ENCODE data around the gene GALNT2.

GALNT2 gene

DNA sequence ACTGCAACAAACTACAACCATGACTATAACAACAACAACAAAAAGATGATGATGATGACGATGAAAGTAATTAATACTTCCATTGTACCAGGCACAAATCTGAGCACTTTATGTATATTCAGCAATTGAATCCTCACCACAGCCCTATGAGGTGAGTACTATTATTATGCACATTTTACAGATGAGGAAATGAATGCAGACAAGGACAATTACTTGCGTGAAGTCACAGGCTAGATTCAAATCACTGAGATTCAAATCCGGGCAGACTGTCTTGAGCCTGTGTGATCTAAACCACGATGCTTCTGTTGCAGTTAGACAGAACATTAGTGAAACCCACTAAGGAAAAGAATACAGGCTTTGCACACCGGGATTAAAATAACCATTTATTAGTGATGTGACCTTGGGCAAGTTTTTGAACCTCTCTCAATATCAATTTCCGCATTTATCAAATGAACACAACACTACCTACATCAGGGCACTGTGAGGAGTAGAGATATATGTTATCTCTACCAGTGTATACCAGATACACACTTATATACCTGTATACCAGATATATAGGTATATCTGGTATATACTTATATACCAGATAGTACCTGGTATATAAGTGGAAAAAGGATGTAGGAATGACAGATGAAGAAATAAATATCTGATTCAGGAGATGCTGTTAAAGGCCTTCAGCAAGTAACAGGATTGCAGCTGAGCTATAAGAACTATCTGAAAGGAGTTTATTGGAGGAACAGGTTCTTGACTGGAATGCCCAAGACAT lies 34.3 kb upstream of the GALNT2 start:
- H3K27me3 ChIP-seq (replicated peaks), result no peaks in the 10 kb centered on the region
- no peak for DNase-seq
- no peak overlapping the region for H3K27ac ChIP-seq
- TF ChIP-seq, protein P1, sequence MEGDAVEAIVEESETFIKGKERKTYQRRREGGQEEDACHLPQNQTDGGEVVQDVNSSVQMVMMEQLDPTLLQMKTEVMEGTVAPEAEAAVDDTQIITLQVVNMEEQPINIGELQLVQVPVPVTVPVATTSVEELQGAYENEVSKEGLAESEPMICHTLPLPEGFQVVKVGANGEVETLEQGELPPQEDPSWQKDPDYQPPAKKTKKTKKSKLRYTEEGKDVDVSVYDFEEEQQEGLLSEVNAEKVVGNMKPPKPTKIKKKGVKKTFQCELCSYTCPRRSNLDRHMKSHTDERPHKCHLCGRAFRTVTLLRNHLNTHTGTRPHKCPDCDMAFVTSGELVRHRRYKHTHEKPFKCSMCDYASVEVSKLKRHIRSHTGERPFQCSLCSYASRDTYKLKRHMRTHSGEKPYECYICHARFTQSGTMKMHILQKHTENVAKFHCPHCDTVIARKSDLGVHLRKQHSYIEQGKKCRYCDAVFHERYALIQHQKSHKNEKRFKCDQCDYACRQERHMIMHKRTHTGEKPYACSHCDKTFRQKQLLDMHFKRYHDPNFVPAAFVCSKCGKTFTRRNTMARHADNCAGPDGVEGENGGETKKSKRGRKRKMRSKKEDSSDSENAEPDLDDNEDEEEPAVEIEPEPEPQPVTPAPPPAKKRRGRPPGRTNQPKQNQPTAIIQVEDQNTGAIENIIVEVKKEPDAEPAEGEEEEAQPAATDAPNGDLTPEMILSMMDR (IDR thresholded peaks at IDR 0.05; ENCODE audit: low read depth, low read length, missing control alignments), result no peak
- H3K36me3 ChIP-seq (replicated peaks), result no peaks in the 10 kb centered on the region
- in situ Hi-C loops (cut with HindIII; ENCODE audit: low pct_ligation_motif_present, low sequenced_read_pairs), result no loop called here
- no peak overlapping the region for H3K4me3 ChIP-seq (ENCODE audit: low read depth, low read length)

DNA sequence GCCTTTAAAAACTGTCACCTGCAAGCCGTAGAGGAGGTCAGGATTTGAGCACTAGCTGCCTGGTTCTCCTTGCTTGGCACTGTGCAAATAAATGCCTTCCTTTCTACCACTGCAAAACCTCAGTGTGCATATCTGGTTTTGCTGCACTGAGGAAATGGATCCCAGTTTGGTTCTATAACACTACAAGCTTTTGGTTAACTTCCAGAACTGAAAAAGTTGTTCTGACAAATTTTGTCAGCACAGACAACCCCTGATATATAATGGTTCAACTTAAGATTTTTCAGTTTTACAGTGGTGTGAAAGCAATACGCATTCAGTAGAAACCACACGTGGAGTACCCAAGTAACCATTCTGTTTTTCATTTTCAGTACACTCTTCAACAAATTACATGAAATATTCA lies 29.8 kb upstream of the GALNT2 start:
- Histone ChIP-seq H3K27me3 (replicated peaks) (no peaks in the 10 kb centered on the region), H3K27ac (no peak overlapping the region), H3K36me3 (replicated peaks) (no peaks in the 10 kb centered on the region), H3K4me3 (ENCODE audit: low read depth, low read length) (no peak overlapping the region)
- in situ Hi-C loops (cut with HindIII; ENCODE audit: low pct_ligation_motif_present, low sequenced_read_pairs), result no loop called here
- TF ChIP-seq, protein P1 (IDR thresholded peaks at IDR 0.05; ENCODE audit: low read depth, low read length, missing control alignments), result no peak
- no peak for DNase-seq

DNA sequence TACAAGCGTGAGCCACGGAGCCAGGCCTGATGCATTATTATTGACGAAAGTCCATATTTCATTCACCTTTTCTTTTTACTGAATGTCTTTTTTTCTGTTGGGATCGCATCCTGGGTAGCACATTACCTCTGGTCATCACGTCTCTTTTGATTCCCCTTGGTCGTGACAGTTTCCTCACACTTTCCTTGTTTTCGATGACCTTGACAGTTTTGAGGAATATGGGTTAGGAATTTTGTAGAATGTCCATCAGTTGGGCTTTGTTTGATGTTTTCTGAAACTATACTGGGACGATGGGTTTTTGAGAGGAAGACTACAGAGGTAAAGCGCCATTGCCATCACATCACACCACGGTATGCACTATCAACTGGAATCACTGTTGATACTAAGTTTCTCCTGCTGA lies 26.6 kb upstream of the GALNT2 start:
- DNase-seq, result no peak
- H3K36me3 ChIP-seq (replicated peaks), result no peaks in the 10 kb centered on the region
- in situ Hi-C loops (cut with HindIII; ENCODE audit: low pct_ligation_motif_present, low sequenced_read_pairs), result no loop called here

DNA sequence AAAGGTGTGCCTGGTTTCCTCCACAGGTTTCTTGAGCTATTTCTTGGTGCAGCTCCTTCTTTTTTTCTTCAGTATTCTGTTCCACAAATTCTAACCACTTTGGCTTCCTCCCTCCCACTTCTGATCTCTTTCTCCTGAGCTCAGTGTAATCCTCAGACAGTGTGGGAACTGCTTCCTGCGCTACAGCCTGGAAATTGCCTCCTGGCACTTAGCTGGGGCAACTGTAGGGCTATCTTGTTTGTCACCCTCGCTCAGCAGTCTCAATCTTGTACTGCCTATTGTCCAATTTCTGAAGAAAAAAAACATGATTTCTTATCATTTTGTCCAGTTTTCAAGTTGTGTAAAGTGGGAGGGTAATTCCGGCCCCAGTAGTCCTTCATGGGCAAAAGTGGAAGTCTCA lies 24.0 kb upstream of the GALNT2 start:
- TF ChIP-seq, protein P1 (IDR thresholded peaks at IDR 0.05; ENCODE audit: low read depth, low read length, missing control alignments), result no peak
- no peak overlapping the region for H3K4me3 ChIP-seq (ENCODE audit: low read depth, low read length)
- no peaks in the 10 kb centered on the region for H3K36me3 ChIP-seq (replicated peaks)
- no peak overlapping the region for H3K27ac ChIP-seq
- in situ Hi-C loops (cut with HindIII; ENCODE audit: low pct_ligation_motif_present, low sequenced_read_pairs), result no loop called here
- no peak for DNase-seq
- no peaks in the 10 kb centered on the region for H3K27me3 ChIP-seq (replicated peaks)

More for the DNA sequence above, 26.6 kb upstream of the GALNT2 start:
- Histone ChIP-seq H3K4me3 (ENCODE audit: low read depth, low read length) (no peak overlapping the region), H3K27ac (no peak overlapping the region), H3K27me3 (replicated peaks) (no peaks in the 10 kb centered on the region)
- TF ChIP-seq, protein P1 (IDR thresholded peaks at IDR 0.05; ENCODE audit: low read depth, low read length, missing control alignments), result no peak

DNA sequence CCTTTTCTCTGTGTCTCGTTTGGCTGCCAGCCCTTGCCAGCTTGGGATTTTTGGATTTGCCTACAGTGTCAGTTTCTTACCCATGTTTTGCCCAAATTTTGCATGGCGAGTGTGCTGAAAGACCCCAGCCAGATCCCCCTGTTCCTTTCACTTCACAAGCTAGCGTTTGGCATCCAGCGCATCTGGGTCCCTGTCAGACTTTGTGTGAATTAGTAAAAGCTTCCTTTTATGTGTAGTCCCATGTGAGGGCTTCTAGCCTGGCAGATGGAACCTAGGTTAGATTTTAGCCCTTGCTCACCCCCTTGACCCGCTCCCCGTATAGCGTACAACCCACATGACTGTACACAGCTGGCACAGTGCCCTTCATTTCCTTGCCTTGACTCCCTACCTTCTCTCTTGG lies 22.3 kb upstream of the GALNT2 start:
- DNase-seq, result no peak
- H3K27me3 ChIP-seq (replicated peaks), result no peaks in the 10 kb centered on the region
- TF ChIP-seq, protein P1 (IDR thresholded peaks at IDR 0.05; ENCODE audit: low read depth, low read length, missing control alignments), result no peak
- no peak overlapping the region for H3K4me3 ChIP-seq (ENCODE audit: low read depth, low read length)
- no peak overlapping the region for H3K27ac ChIP-seq
- H3K36me3 ChIP-seq (replicated peaks), result no peaks in the 10 kb centered on the region
- in situ Hi-C loops (cut with HindIII; ENCODE audit: low pct_ligation_motif_present, low sequenced_read_pairs), result no loop called here
